Loucy (cell line): ENCODE measurements around the gene MOXD1.

Experiments
- H2AFZ ChIP-seq: fragments of 200-600 bp; sonication (generic); 2 replicates; pipeline ENCODE4 v1.6.0; 2016; ENCODE audit warnings: antibody characterized with exemption, mild to moderate bottlenecking, low read length, moderate library complexity
- H3F3A ChIP-seq: fragments of 200-600 bp; 2 replicates; pipeline ENCODE4 v1.6.0; 2016; ENCODE audit warnings: antibody characterized with exemption, low read depth, mild to moderate bottlenecking
- H3K27me3 ChIP-seq: fragments of 200-600 bp; sonication (generic); 2 replicates; pipeline ENCODE4 v1.6.1; 2014; ENCODE audit warnings: low read length, mild to moderate bottlenecking; ENCODE audit not compliant: insufficient read depth, poor library complexity, severe bottlenecking
- H3K36me3 ChIP-seq: fragments of 200-600 bp; sonication (generic); 2 replicates; pipeline ENCODE4 v1.6.1; 2016; ENCODE audit warnings: low read length; ENCODE audit not compliant: insufficient read depth
- H3K4me1 ChIP-seq: fragments of 200-600 bp; sonication (generic); 2 replicates; pipeline ENCODE4 v1.5.1; 2014; ENCODE audit warnings: low read length, mild to moderate bottlenecking; ENCODE audit not compliant: insufficient read depth, poor library complexity, severe bottlenecking
- H3K4me2 ChIP-seq: fragments of 200-600 bp; sonication (generic); 2 replicates; pipeline ENCODE4 v1.6.0; 2014; ENCODE audit warnings: antibody characterized with exemption, low read length, low read depth, mild to moderate bottlenecking; ENCODE audit not compliant: poor library complexity, severe bottlenecking
- H3K4me3 ChIP-seq: fragments of 200-600 bp; sonication (generic); 2 replicates; pipeline ENCODE4 v1.5.1; 2014; ENCODE audit warnings: low read length, mild to moderate bottlenecking, mixed read lengths; ENCODE audit not compliant: poor library complexity, severe bottlenecking
- H3K79me2 ChIP-seq: fragments of 200-600 bp; sonication (generic); 2 replicates; pipeline ENCODE4 v1.6.1; 2014; ENCODE audit warnings: low read length; ENCODE audit not compliant: insufficient read depth
- H3K9ac ChIP-seq: fragments of 200-600 bp; sonication (generic); 2 replicates; pipeline ENCODE4 v1.6.0; 2014; ENCODE audit warnings: mild to moderate bottlenecking, low read depth, low read length, moderate library complexity; ENCODE audit not compliant: poor library complexity, severe bottlenecking
- H3K9me2 ChIP-seq: fragments of 200-600 bp; sonication (generic); replicated peaks from 2 replicates; pipeline ENCODE4 v1.6.1; 2016; ENCODE audit warnings: low read depth, low read length, mixed read lengths
- H3K9me3 ChIP-seq: fragments of 200-600 bp; sonication (generic); 2 replicates; pipeline ENCODE4 v1.6.1; 2014; ENCODE audit warnings: mild to moderate bottlenecking, antibody characterized with exemption, low read length, low read depth; ENCODE audit not compliant: insufficient read depth
- H4K20me1 ChIP-seq: fragments of 200-600 bp; sonication (generic); 2 replicates; pipeline ENCODE4 v1.6.0; 2014; ENCODE audit warnings: antibody characterized with exemption, low read length, mild to moderate bottlenecking; ENCODE audit not compliant: insufficient read depth, poor library complexity, severe bottlenecking
- EZH2phosphoT487 ChIP-seq: fragments of 200-600 bp; IDR thresholded peaks from 2 replicates; pipeline ENCODE4 v1.6.1; 2018; ENCODE audit warnings: antibody characterized with exemption, mild to moderate bottlenecking, moderate library complexity, borderline replicate concordance
- TF ChIP-seq, protein P1 (sequence below): fragments of 200-600 bp; sonication (generic); conservative IDR thresholded peaks from 2 replicates; pipeline ENCODE4 v1.5.1; 2014; ENCODE audit warnings: mild to moderate bottlenecking, antibody characterized with exemption, low read length

MOXD1 gene

DNA sequence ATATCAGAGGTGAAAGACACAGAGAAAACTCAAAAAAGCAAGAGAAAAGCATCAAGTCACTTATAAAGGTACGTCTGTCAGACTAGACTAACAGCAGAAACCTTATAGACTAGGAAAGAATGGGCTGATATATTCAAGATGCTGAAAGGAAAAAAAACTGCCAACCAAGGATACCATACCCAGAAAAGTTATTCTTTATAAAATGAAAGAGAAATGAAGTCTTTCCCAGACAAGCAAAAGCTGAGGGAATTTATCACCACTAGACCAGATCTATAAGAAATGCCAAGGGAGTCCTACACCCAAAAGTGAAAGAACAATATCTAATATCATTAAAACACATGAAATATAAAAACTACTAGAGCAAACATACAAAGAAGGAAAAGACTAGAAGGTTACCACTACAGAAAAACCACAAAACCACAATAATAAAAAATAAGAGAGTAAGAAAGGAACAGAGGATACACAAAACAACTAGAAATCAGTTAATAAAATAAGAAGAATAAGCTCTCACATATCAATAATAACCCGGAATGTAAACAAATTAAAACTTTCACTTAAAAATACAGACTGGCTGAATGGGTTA lies 6.2 kb downstream of the MOXD1 start:
- Histone ChIP-seq H3K9me2 (0 out of 2 replicates have a peak, but pooled peaks cover 4% of the 10 kb centered on the region), H4K20me1 (no peaks in the 10 kb centered on the region), H3K4me1 (no peaks in the 10 kb centered on the region), H3F3A (no peaks in the 10 kb centered on the region), H3K9ac (no peak overlapping the region), H3K36me3 (no peaks in the 10 kb centered on the region), H3K4me3 (no peak overlapping the region), H3K4me2 (no peak overlapping the region), H3K79me2 (no peaks in the 10 kb centered on the region), H3K27me3 (no peaks in the 10 kb centered on the region), H3K9me3 (peaks cover 3% of the 10 kb centered on the region; the same call in 1 of the 2 replicates), H2AFZ (no peak overlapping the region)
- TF ChIP-seq EZH2phosphoT487: no peak
- TF ChIP-seq, protein P1, sequence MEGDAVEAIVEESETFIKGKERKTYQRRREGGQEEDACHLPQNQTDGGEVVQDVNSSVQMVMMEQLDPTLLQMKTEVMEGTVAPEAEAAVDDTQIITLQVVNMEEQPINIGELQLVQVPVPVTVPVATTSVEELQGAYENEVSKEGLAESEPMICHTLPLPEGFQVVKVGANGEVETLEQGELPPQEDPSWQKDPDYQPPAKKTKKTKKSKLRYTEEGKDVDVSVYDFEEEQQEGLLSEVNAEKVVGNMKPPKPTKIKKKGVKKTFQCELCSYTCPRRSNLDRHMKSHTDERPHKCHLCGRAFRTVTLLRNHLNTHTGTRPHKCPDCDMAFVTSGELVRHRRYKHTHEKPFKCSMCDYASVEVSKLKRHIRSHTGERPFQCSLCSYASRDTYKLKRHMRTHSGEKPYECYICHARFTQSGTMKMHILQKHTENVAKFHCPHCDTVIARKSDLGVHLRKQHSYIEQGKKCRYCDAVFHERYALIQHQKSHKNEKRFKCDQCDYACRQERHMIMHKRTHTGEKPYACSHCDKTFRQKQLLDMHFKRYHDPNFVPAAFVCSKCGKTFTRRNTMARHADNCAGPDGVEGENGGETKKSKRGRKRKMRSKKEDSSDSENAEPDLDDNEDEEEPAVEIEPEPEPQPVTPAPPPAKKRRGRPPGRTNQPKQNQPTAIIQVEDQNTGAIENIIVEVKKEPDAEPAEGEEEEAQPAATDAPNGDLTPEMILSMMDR: no peak

- H3K36me3 ChIP-seq: no peaks in the 10 kb centered on the region
- no peaks in the 10 kb centered on the region for H3K4me1 ChIP-seq
- H3K4me2 ChIP-seq: no peak overlapping the region
- peaks cover 3% of the 10 kb centered on the region; the same call in 1 of the 2 replicates for H3K9me3 ChIP-seq
- H3F3A ChIP-seq: no peaks in the 10 kb centered on the region
- H2AFZ ChIP-seq: no peak overlapping the region
- H3K9me2 ChIP-seq: 0 out of 2 replicates have a peak, but pooled peaks cover 4% of the 10 kb centered on the region
- no peak overlapping the region for H3K9ac ChIP-seq
- no peak overlapping the region for H3K4me3 ChIP-seq
- no peak for TF ChIP-seq EZH2phosphoT487
- TF ChIP-seq, protein P1: peak; percentile 33
- H3K79me2 ChIP-seq: no peaks in the 10 kb centered on the region
- H4K20me1 ChIP-seq: no peaks in the 10 kb centered on the region
- H3K27me3 ChIP-seq: no peaks in the 10 kb centered on the region
These were observed 8.5 kb downstream of the MOXD1 start for GRCh38 chr6:132392792-132393191.

- no peaks in the 10 kb centered on the region for H3K79me2 ChIP-seq
- no peak overlapping the region for H2AFZ ChIP-seq
- no peak overlapping the region for H3K4me2 ChIP-seq
- H3F3A ChIP-seq: no peaks in the 10 kb centered on the region
- TF ChIP-seq EZH2phosphoT487: no peak
- TF ChIP-seq, protein P1: no peak
- no peaks in the 10 kb centered on the region for H3K36me3 ChIP-seq
- H3K4me3 ChIP-seq: no peak overlapping the region
- H3K9me3 ChIP-seq: peaks cover 3% of the 10 kb centered on the region; the same call in 1 of the 2 replicates
- 0 out of 2 replicates have a peak, but pooled peaks cover 4% of the 10 kb centered on the region for H3K9me2 ChIP-seq
- H3K9ac ChIP-seq: no peak overlapping the region
- H3K4me1 ChIP-seq: no peaks in the 10 kb centered on the region
- no peaks in the 10 kb centered on the region for H3K27me3 ChIP-seq
- H4K20me1 ChIP-seq: no peaks in the 10 kb centered on the region
These were observed 9.0 kb downstream of the MOXD1 start for GRCh38 chr6:132392270-132392646.
